GM21390 (cell line): ENCODE measurements around the gene SLC38A3.

Experiments
- ATAC-seq: cut with Tn5 transposase; IDR thresholded peaks from one replicate; pipeline ENCODE4 v1.9.1; 2021; ENCODE audit not compliant: unreplicated experiment

Gene SLC38A3

DNA sequence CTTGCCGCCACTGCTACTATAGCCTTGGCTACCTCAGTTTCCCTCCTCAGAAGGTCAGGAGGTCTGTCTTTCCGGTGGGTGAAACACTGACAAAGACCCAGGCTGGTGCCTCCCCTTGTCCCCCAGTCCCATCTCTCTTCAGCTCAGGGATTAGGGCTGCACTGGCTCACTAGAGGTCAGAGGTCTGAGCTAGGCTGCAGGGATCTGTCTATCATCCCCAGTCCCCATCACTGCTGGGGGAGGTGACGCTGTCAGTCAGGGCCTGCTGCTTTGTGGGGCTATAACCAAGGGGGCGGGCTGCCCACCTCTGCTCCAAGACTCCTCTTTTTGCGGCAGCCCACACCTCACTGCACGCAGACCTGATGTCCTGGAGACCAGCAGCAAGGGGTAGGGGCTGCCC lies 36.3 kb upstream of the SLC38A3 start:
- ATAC-seq, result no peak

GRCh38 chr3:50169232-50169832 lies 35.7 kb upstream of the SLC38A3 start:
- no peak for ATAC-seq

DNA sequence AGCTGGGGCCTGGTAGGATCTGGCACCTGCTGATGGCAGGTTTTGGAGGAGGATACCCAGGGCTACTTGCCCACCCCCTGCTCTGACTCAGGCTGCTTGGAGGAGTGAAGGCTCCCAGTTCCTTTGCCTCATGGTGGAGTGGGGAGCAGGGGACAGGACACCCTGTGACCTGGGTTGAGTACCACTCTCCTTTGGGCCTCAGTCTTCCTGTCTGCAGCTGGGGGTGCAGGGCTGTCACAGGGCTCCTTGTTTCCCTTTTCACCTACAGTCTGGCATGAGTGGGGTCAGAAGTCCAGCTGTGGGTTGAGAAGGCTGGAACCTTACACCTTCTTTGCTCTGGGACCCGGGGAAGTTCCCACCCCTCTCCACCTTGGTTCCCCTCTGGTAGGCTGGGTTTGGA lies 35.2 kb upstream of the SLC38A3 start:
- ATAC-seq, result no peak

DNA sequence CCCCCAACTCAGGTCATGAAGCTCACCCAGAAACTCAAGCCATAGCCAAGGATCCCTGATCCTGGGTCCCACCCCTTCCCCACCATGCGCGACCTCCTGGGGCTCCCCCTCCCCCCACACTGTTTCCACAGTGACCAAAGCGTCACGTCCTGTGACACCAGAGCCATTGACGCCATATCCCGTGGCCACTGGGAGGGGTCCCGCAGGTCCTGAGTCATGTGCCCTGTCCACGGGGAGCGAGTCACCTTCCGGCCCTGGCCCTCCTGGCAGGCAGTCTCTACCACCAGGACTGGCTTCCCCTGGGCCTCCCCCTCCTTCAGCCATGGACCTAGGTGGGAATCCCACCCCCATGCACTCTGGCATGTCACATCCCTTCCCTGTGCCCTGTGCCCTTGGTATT lies 34.4 kb upstream of the SLC38A3 start:
- ATAC-seq, result no peak

GRCh38 chr3:50171540-50172301 lies 33.4 kb upstream of the SLC38A3 start:
- no peak for ATAC-seq

GRCh38 chr3:50172626-50173220 lies 32.3 kb upstream of the SLC38A3 start:
- no peak for ATAC-seq

DNA sequence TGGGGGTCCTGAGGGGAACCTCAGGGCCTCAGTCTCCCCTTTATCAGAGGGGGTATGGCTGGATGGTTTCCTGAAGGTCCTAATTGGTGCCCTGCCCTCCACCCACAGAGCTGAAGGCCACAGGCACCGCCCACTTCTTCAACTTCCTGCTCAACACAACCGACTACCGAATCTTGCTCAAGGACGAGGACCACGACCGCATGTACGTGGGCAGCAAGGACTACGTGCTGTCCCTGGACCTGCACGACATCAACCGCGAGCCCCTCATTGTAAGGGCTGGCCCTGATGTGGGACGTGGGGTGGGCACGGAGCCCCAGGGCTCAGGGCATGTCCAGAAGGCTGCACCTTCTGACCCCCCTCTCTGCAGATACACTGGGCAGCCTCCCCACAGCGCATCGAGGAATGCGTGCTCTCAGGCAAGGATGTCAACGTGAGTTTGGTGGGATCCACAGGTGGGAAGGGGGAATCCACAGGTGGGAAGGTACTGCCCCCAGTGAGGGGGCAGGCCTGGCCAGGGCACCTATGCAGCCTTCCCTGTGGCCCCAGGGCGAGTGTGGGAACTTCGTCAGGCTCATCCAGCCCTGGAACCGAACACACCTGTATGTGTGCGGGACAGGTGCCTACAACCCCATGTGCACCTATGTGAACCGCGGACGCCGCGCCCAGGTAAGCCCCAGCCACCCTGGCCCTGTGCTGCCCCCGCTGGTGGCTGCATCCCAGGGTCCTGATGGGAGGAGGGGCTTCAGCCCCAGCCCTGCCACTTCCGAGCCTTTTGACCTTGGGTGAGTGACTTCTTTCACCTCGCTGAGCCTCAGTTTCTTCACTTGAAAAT lies 31.2 kb upstream of the SLC38A3 start:
- no peak for ATAC-seq

DNA sequence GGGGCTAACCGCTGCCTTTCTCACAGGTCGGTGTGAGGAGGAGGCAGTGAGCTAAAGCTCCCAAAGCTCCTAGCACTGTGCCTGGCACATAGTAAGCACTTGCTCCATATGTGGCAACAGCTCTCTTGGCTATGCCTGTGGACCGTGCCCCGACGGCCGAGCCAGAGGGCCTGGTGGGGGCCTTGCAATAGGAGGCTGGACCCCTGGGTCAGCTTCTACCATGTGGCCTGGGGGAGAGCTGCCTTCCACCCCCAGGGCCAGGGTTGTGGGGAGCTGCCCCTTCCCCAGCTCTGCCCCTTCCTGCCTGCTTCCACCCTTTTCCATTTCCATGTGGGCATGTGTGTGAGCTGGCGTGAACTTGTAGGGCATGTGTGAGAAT lies 30.6 kb upstream of the SLC38A3 start:
- no peak for ATAC-seq

- no peak for ATAC-seq
These were observed 30.0 kb upstream of the SLC38A3 start for GRCh38 chr3:50174947-50175524.

- ATAC-seq, result no peak
These were observed 27.7 kb upstream of the SLC38A3 start for GRCh38 chr3:50177346-50177745.

- no peak for ATAC-seq
These were observed 25.4 kb upstream of the SLC38A3 start for GRCh38 chr3:50179710-50180109.

DNA sequence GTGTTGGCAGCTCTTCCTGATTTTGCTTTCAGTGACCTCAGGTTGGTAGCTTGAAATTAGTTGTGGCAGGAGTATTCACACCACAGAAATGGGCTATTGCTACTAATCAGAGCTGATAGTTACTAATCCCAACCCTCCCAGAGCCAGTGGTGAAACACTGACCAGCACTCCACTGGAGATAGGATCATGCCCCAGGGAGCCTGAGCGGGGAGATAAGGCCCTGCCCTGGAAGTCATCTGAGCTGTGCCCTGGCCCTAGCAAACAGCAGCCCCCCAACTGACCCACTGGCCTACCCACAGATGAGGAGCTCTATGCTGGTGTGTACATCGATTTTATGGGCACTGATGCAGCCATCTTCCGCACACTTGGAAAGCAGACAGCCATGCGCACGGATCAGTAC lies 23.1 kb upstream of the SLC38A3 start:
- ATAC-seq, result no peak

- ATAC-seq, result no peak
These were observed 22.5 kb upstream of the SLC38A3 start for GRCh38 chr3:50182533-50183099.

DNA sequence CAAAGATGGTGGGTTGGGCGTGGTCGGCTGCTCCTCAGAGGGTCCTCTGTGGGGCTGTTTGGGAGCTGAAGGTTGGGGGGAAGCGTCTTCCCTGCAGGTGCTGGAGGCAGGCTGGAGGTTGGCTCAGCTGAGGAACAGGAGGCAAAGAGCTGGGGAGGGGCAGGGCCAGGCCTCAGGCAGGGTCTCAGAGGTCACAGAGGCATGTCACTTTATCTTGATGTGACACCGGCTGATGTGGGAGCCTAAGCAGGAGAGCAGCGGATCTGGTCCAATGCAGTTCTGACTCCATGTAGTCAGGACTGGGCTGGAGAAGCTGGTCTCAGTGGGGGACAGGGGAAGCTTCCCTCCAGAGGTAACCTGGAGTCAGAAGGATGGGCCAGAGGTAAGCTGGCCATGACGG lies 21.3 kb upstream of the SLC38A3 start:
- no peak for ATAC-seq

- no peak for ATAC-seq
These were observed 20.7 kb upstream of the SLC38A3 start for GRCh38 chr3:50184242-50184978.

- no peak for ATAC-seq
These were observed 19.8 kb upstream of the SLC38A3 start for GRCh38 chr3:50185230-50185629.

GRCh38 chr3:50186096-50186495 lies 19.0 kb upstream of the SLC38A3 start:
- ATAC-seq, result no peak

GRCh38 chr3:50187750-50188149 lies 17.3 kb upstream of the SLC38A3 start:
- ATAC-seq, result no peak

GRCh38 chr3:50189274-50189673 lies 15.8 kb upstream of the SLC38A3 start:
- no peak for ATAC-seq

- ATAC-seq, result no peak
These were observed 15.1 kb upstream of the SLC38A3 start for GRCh38 chr3:50189989-50190388.
